K562 (cell line): ENCODE data around the gene ABT1.

Source experiments
- CREBBP ChIP-seq: IDR thresholded peaks from one replicate; pipeline ENCODE4 v1.6.1; 2012; ENCODE audit warnings: low read depth, mild to moderate bottlenecking, control low read depth, inconsistent platforms, low read length
- CTCF ChIP-seq, 3 experiments: IDR thresholded peaks in 2 of 3; conservative IDR thresholded peaks in 1 of 3; 2 replicates each; pipeline ENCODE4 v1.5.1; 2011 to 2012; ENCODE audit warnings: low read length in 3 of 3, mild to moderate bottlenecking in 3 of 3, control low read depth in 2 of 3, improper control_type of control experiment in 1 of 3, inconsistent platforms in 1 of 3, low read depth in 1 of 3, mixed read lengths in 1 of 3, moderate library complexity in 1 of 3; ENCODE audit not compliant: insufficient read depth in 2 of 3
- POLR2A ChIP-seq: fragments of 450-650 bp; conservative IDR thresholded peaks from 2 replicates; pipeline ENCODE4 v1.6.1; 2016

- TF ChIP-seq CTCF (IDR thresholded peaks at IDR 0.05 in 2 of 3, conservative IDR thresholded peaks at IDR 0.05 in 1 of 3; ENCODE audit: insufficient read depth in 2 of 3, low read depth in 1 of 3, low read length in 3 of 3) (no peak), POLR2A (no peak), CREBBP (no peak)
Observed at GRCh38 chr6:26556263-26557070, 40.3 kb upstream of the ABT1 start.
